Activated T-cell treated with anti-CD3 and anti-CD28 coated beads, Interleukin-2, amount 50 U/mL, for 24 hours (primary cell): ENCODE data around the gene NTM.

Experiments used
- DNase-seq: peaks from one replicate; pipeline ENCODE4 v3.0.0-alpha.2; 2020
- H3K27ac Mint-ChIP-seq: 2 replicates; pipeline ENCODE4 v1.8.0; 2020; ENCODE audit warnings: mild to moderate bottlenecking, mixed read lengths
- H3K27me3 Mint-ChIP-seq: 2 replicates; pipeline ENCODE4 v1.8.0; 2020; ENCODE audit warnings: mixed read lengths
- H3K36me3 Mint-ChIP-seq: 2 replicates; pipeline ENCODE4 v1.8.0; 2020; ENCODE audit warnings: low read depth, mixed read lengths
- H3K4me1 Mint-ChIP-seq: 2 replicates; pipeline ENCODE4 v1.8.0; 2020; ENCODE audit warnings: low read depth, mixed read lengths
- H3K4me3 Mint-ChIP-seq: 2 replicates; pipeline ENCODE4 v1.8.0; 2020; ENCODE audit warnings: mild to moderate bottlenecking, moderate library complexity, mixed read lengths
- H3K9me3 Mint-ChIP-seq: 2 replicates; pipeline ENCODE4 v1.8.0; 2020; ENCODE audit warnings: mixed read lengths

NTM gene

GRCh38 chr11:132094598-132094997, 724.2 kb downstream of the NTM start:
- no peaks in the 10 kb centered on the region for H3K36me3 Mint-ChIP-seq
- no peak overlapping the region for H3K27ac Mint-ChIP-seq
- no peak for DNase-seq
- no peak overlapping the region for H3K4me3 Mint-ChIP-seq
- no peaks in the 10 kb centered on the region for H3K9me3 Mint-ChIP-seq
- H3K4me1 Mint-ChIP-seq = no peaks in the 10 kb centered on the region
- H3K27me3 Mint-ChIP-seq = no peaks in the 10 kb centered on the region

DNA sequence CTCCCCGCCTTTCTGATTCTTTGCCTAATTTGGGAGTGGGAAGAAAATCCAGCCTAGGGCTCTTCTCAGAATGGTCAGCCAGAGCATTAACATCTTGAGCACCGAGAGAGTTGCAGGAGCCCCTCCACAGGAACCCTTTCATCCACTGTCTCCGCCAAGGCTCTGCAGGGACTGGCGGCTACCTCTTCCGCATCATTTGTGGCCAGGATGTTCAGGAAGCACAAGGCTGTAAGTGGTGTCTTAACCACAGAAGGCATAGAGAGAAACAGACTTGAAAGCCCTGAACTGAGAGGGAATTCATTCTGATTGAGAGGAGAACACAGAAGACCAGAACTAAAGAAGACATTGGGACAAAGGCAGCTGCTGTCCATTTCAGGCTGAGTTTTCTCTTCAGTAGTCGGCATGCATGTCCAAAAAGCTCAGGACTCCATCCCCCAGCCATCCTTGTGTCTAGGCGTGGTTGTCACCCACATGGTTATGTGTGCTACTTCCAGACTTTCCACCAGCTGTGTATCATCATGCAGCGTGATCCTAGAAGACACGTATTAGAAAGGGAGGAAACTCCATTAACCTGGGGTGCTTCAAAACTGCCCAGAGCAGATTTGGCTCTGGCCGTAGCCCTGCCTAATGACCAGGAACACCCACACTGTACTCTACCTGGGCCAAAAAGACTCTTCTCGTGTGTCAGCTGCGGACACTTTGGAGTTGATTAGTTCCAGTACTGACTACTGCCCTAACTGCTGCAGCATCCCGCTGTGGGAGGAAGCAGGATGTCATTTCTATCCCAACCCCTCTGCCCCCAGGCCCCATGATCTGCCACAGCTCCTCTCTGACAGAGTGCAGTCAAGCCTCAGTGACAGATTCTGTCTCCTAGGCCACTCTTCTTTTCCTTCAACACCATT, 725.1 kb downstream of the NTM start:
- no peaks in the 10 kb centered on the region for H3K4me1 Mint-ChIP-seq
- H3K36me3 Mint-ChIP-seq = no peaks in the 10 kb centered on the region
- no peaks in the 10 kb centered on the region for H3K27me3 Mint-ChIP-seq
- H3K27ac Mint-ChIP-seq = no peak overlapping the region
- no peak overlapping the region for H3K4me3 Mint-ChIP-seq
- DNase-seq = no peak
- H3K9me3 Mint-ChIP-seq = no peaks in the 10 kb centered on the region

- no peak overlapping the region for H3K27ac Mint-ChIP-seq
- no peaks in the 10 kb centered on the region for H3K9me3 Mint-ChIP-seq
- no peak for DNase-seq
- no peaks in the 10 kb centered on the region for H3K27me3 Mint-ChIP-seq
- no peak overlapping the region for H3K4me3 Mint-ChIP-seq
- H3K36me3 Mint-ChIP-seq = no peaks in the 10 kb centered on the region
- H3K4me1 Mint-ChIP-seq = no peaks in the 10 kb centered on the region
Measured at GRCh38 chr11:132096132-132096825, 725.9 kb downstream of the NTM start.

- Mint-ChIP-seq H3K36me3 (no peaks in the 10 kb centered on the region), H3K4me1 (no peaks in the 10 kb centered on the region), H3K9me3 (peaks cover 2% of the 10 kb centered on the region), H3K4me3 (no peak overlapping the region), H3K27me3 (no peaks in the 10 kb centered on the region), H3K27ac (no peak overlapping the region)
- no peak for DNase-seq
Measured at GRCh38 chr11:132099692-132100091, 729.3 kb downstream of the NTM start.

GRCh38 chr11:132100583-132100982, 730.2 kb downstream of the NTM start:
- no peaks in the 10 kb centered on the region for H3K4me1 Mint-ChIP-seq
- H3K4me3 Mint-ChIP-seq = no peak overlapping the region
- no peaks in the 10 kb centered on the region for H3K36me3 Mint-ChIP-seq
- no peak overlapping the region for H3K27ac Mint-ChIP-seq
- H3K27me3 Mint-ChIP-seq = no peaks in the 10 kb centered on the region
- no peak for DNase-seq
- H3K9me3 Mint-ChIP-seq = peaks cover 2% of the 10 kb centered on the region

DNA sequence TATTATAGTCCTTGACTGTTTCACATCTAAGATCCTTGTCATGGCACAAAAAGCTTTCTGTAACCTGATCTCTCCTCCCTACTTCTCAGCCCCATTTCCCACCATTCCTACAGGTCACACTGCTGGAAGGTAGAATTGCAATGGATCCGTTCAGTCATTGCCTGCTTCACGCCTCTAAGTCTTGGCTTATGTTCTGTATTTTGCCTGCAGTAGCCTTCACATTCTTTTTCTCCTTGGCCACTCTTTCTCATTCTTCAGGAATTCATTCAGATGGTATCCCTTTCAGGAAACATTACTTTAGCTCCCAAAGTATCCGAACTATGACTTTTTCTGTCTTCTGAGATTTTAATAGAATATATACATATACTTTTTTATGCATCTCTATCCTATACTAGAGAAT, 731.5 kb downstream of the NTM start:
- no peak for DNase-seq
- Mint-ChIP-seq H3K9me3 (peaks cover 2% of the 10 kb centered on the region), H3K27ac (no peak overlapping the region)

GRCh38 chr11:132103021-132103420, 732.6 kb downstream of the NTM start:
- H3K4me3 Mint-ChIP-seq = no peak overlapping the region
- H3K4me1 Mint-ChIP-seq = no peaks in the 10 kb centered on the region
- no peak for DNase-seq
- H3K36me3 Mint-ChIP-seq = no peaks in the 10 kb centered on the region
- peaks cover 2% of the 10 kb centered on the region for H3K9me3 Mint-ChIP-seq
- no peak overlapping the region for H3K27ac Mint-ChIP-seq
- H3K27me3 Mint-ChIP-seq = no peaks in the 10 kb centered on the region

More for the DNA sequence above, 731.5 kb downstream of the NTM start:
- Mint-ChIP-seq H3K4me1 (no peaks in the 10 kb centered on the region), H3K27me3 (no peaks in the 10 kb centered on the region), H3K36me3 (no peaks in the 10 kb centered on the region), H3K4me3 (no peak overlapping the region)

GRCh38 chr11:132106096-132106982, 735.9 kb downstream of the NTM start:
- H3K9me3 Mint-ChIP-seq = peaks cover 2% of the 10 kb centered on the region
- H3K4me1 Mint-ChIP-seq = no peaks in the 10 kb centered on the region
- no peak overlapping the region for H3K27ac Mint-ChIP-seq
- no peaks in the 10 kb centered on the region for H3K27me3 Mint-ChIP-seq
- H3K4me3 Mint-ChIP-seq = no peak overlapping the region
- H3K36me3 Mint-ChIP-seq = no peaks in the 10 kb centered on the region
- DNase-seq = no peak

GRCh38 chr11:132111316-132111715, 740.9 kb downstream of the NTM start:
- no peak for DNase-seq
- no peaks in the 10 kb centered on the region for H3K36me3 Mint-ChIP-seq
- H3K4me1 Mint-ChIP-seq = no peaks in the 10 kb centered on the region
- H3K9me3 Mint-ChIP-seq = no peaks in the 10 kb centered on the region
- no peak overlapping the region for H3K4me3 Mint-ChIP-seq
- H3K27ac Mint-ChIP-seq = no peak overlapping the region
- H3K27me3 Mint-ChIP-seq = no peaks in the 10 kb centered on the region

GRCh38 chr11:132111838-132112237, 741.4 kb downstream of the NTM start:
- DNase-seq = no peak
- Mint-ChIP-seq H3K36me3 (no peaks in the 10 kb centered on the region), H3K9me3 (no peaks in the 10 kb centered on the region), H3K27ac (no peak overlapping the region), H3K4me1 (no peaks in the 10 kb centered on the region), H3K4me3 (no peak overlapping the region), H3K27me3 (no peaks in the 10 kb centered on the region)

- Mint-ChIP-seq H3K27ac (no peak overlapping the region), H3K27me3 (no peaks in the 10 kb centered on the region), H3K36me3 (no peaks in the 10 kb centered on the region), H3K9me3 (no peaks in the 10 kb centered on the region), H3K4me3 (no peak overlapping the region), H3K4me1 (no peaks in the 10 kb centered on the region)
- no peak for DNase-seq
Measured at GRCh38 chr11:132112846-132113245, 742.4 kb downstream of the NTM start.

- Mint-ChIP-seq H3K27me3 (no peaks in the 10 kb centered on the region), H3K4me1 (no peaks in the 10 kb centered on the region)
- DNase-seq = no peak
Measured at GRCh38 chr11:132114185-132114584, 743.8 kb downstream of the NTM start.

GRCh38 chr11:132114743-132115142, 744.3 kb downstream of the NTM start:
- DNase-seq = no peak
- H3K27ac Mint-ChIP-seq = no peak overlapping the region
- no peaks in the 10 kb centered on the region for H3K36me3 Mint-ChIP-seq
- H3K4me1 Mint-ChIP-seq = no peaks in the 10 kb centered on the region
- no peaks in the 10 kb centered on the region for H3K27me3 Mint-ChIP-seq
- H3K9me3 Mint-ChIP-seq = no peaks in the 10 kb centered on the region
- no peak overlapping the region for H3K4me3 Mint-ChIP-seq

More at GRCh38 chr11:132114185-132114584, 743.8 kb downstream of the NTM start:
- no peaks in the 10 kb centered on the region for H3K9me3 Mint-ChIP-seq
- H3K27ac Mint-ChIP-seq = no peak overlapping the region
- no peak overlapping the region for H3K4me3 Mint-ChIP-seq
- H3K36me3 Mint-ChIP-seq = no peaks in the 10 kb centered on the region

- no peaks in the 10 kb centered on the region for H3K4me1 Mint-ChIP-seq
Measured at GRCh38 chr11:132115454-132115853, 745.0 kb downstream of the NTM start.

More at GRCh38 chr11:132115454-132115853, 745.0 kb downstream of the NTM start:
- no peak for DNase-seq
- no peak overlapping the region for H3K27ac Mint-ChIP-seq
- no peak overlapping the region for H3K4me3 Mint-ChIP-seq
- no peaks in the 10 kb centered on the region for H3K9me3 Mint-ChIP-seq
- no peaks in the 10 kb centered on the region for H3K27me3 Mint-ChIP-seq
- no peaks in the 10 kb centered on the region for H3K36me3 Mint-ChIP-seq
